ENCODE measurements around the gene BBS4. TPM values are rescaled to one million over a fixed set of nuclear protein-coding genes. Genes with fewer than 3 reads are reported as not detected.

The BBS4 gene
- total and polyA plus RNA-seq, 9 of the 15 experiments (the other 6 are each of a cell fraction or from before 2014, with no cell fraction given): 25.1 to 80.7 (median 38.9) TPM

DNA sequence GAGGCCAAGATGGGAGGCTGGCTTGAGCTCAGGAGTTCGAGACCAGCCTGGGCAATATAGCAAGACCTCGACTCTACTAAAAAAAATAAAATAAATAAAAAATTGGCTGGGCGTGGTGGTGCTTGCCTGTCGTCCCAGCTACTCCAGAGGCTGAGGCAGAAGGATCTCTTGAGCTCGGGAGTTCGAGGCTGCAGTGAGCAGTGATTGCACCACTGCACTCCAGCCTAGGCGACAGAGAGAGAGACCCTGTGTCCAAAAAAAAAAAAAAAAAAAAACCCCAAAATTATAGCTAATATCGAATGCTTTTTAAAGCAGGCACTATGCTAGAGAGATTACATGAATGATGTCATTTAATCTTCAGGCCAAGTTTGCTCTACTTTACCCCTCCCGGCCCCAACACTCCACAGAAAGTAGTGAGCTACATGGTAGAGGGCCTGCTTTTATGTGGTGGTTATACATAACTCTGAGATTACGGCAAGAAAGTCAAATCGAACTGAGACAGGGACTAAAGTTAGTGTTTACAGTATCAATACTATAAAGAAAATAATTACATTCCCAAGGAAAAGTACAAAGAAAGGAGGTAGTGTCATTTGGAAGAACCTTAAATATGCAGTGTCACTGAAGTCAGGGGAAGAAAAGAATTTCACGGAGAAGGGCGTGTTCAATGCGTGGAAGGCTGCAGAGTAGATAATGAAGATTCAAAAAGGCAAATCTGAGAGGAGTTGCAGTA is 96.4 kb downstream of the BBS4 start (continued):
- TF ChIP-seq, protein P1, sequence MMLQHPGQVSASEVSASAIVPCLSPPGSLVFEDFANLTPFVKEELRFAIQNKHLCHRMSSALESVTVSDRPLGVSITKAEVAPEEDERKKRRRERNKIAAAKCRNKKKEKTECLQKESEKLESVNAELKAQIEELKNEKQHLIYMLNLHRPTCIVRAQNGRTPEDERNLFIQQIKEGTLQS (IDR thresholded peaks at IDR 0.05): peak; percentile 51; the same call in 1 of the 2 replicates
- TF ChIP-seq, protein P1 (CRISPR knock-in tag; conservative IDR thresholded peaks at IDR 0.05): no peak
- TF ChIP-seq CBFA2T2 (conservative IDR thresholded peaks at IDR 0.05) (no peak), CBFA2T3 (IDR thresholded peaks at IDR 0.05) (0 out of 2 replicates have a peak, but pooled peaks have one; percentile 7), MTA3 (IDR thresholded peaks at IDR 0.05; ENCODE audit: borderline replicate concordance) (no peak), HNRNPUL1 (IDR thresholded peaks at IDR 0.05; ENCODE audit: low read length) (no peak), ARID1B (IDR thresholded peaks at IDR 0.05) (peak; percentile 41), CEBPG (CRISPR knock-in tag; IDR thresholded peaks at IDR 0.05) (no peak), CEBPG (tag; conservative IDR thresholded peaks at IDR 0.05 in 1 of 2, IDR thresholded peaks at IDR 0.05 in 1 of 2) (0 out of 4 replicates have a peak, but pooled peaks of 1 of the 2 experiments have one; percentile 19), GATAD2A (IDR thresholded peaks at IDR 0.05) (no peak), MXI1 (IDR thresholded peaks at IDR 0.05; ENCODE audit: low read depth, low read length) (0 out of 2 replicates have a peak, but pooled peaks have one; percentile 27), ZZZ3 (IDR thresholded peaks at IDR 0.05) (no peak), SP2 (IDR thresholded peaks at IDR 0.05; ENCODE audit: extremely low read depth, low read depth, low read length, poor library complexity, severe bottlenecking) (no peak), RAD21 (CRISPR knock-in tag; conservative IDR thresholded peaks at IDR 0.05 in 1 of 2, IDR thresholded peaks at IDR 0.05 in 1 of 2) (no peak), ZNF239 (CRISPR knock-in tag; IDR thresholded peaks at IDR 0.05) (no peak), SRSF9 (IDR thresholded peaks at IDR 0.05; ENCODE audit: borderline replicate concordance, low read depth, low read length) (no peak), C11orf30 (IDR thresholded peaks at IDR 0.05; ENCODE audit: low read depth) (peak; percentile 80), NONO (IDR thresholded peaks at IDR 0.05; ENCODE audit: low read depth in 2 of 2, low read length in 1 of 2) (no peak), ZNF316 (IDR thresholded peaks at IDR 0.05) (peak; percentile 79), SMAD1 (IDR thresholded peaks at IDR 0.05; ENCODE audit: low read depth, low read length, partially characterized antibody) (no peak), PML (IDR thresholded peaks at IDR 0.05; ENCODE audit: low read length) (no peak), MAFF (IDR thresholded peaks at IDR 0.05; ENCODE audit: low read length) (peak; percentile 26; the same call in 1 of the 2 replicates), MCM3 (IDR thresholded peaks at IDR 0.05) (no peak)
- TF ChIP-seq, protein P2, sequence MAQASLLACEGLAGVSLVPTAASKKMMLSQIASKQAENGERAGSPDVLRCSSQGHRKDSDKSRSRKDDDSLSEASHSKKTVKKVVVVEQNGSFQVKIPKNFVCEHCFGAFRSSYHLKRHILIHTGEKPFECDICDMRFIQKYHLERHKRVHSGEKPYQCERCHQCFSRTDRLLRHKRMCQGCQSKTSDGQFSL (CRISPR knock-in tag; IDR thresholded peaks at IDR 0.05): no peak
- TF ChIP-seq, protein P2 (tag; IDR thresholded peaks at IDR 0.05): no peak
- TF ChIP-seq, protein P3, sequence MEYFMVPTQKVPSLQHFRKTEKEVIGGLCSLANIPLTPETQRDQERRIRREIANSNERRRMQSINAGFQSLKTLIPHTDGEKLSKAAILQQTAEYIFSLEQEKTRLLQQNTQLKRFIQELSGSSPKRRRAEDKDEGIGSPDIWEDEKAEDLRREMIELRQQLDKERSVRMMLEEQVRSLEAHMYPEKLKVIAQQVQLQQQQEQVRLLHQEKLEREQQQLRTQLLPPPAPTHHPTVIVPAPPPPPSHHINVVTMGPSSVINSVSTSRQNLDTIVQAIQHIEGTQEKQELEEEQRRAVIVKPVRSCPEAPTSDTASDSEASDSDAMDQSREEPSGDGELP (CRISPR knock-in tag; IDR thresholded peaks at IDR 0.05; ENCODE audit: borderline replicate concordance): no peak
- TF ChIP-seq, protein P4, sequence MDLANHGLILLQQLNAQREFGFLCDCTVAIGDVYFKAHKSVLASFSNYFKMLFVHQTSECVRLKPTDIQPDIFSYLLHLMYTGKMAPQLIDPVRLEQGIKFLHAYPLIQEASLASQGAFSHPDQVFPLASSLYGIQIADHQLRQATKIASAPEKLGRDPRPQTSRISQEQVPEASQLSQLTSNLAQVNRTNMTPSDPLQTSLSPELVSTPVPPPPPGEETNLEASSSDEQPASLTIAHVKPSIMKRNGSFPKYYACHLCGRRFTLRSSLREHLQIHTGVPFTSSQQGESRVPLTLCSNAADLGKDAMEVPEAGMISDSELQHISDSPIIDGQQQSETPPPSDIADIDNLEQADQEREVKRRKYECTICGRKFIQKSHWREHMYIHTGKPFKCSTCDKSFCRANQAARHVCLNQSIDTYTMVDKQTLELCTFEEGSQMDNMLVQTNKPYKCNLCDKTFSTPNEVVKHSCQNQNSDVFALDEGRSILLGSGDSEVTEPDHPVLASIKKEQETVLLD (IDR thresholded peaks at IDR 0.05): no peak

All from K562 (cell line).